Ovary (tissue), 3 donors: ENCODE data around the gene ADCK1.

ENCODE experiments used
- CTCF ChIP-seq, 3 donors: fragments of 450-650 bp in 2 of 3; fragments of 200-600 bp in 1 of 3; IDR thresholded peaks; one replicate each; pipeline versions ENCODE4 v1.5.1 to v1.8.0; 2016 to 2022; ENCODE audit warnings: antibody characterized with exemption in 3 of 3, mild to moderate bottlenecking in 1 of 3
- EP300 ChIP-seq: sonication (generic); formaldehyde crosslinking; IDR thresholded peaks from one replicate; pipeline ENCODE4 v1.6.1; 2017; ENCODE audit warnings: antibody characterized with exemption
- donor health status: DM: no; HTN: no; CAD: no.

- TF ChIP-seq CTCF (IDR thresholded peaks at IDR 0.05) (no peak), EP300 (no peak)
These were observed 179.3 kb downstream of the ADCK1 start for GRCh38 chr14:77979171-77979570.
